BE2C (cell line): ENCODE results near the gene GPR82.

Experiments used
- DNase-seq: peaks from one replicate; pipeline ENCODE4 v3.0.0-alpha.2; 2020
- H3K27me3 ChIP-seq: fragments of 250-450 bp; sonication (Bioruptor Pico); 2 replicates; pipeline ENCODE4 v1.5.1; 2020; ENCODE audit warnings: mild to moderate bottlenecking
- H3K36me3 ChIP-seq: fragments of 250-450 bp; sonication (Bioruptor Pico); 2 replicates; pipeline ENCODE4 v1.5.1; 2020; ENCODE audit warnings: mild to moderate bottlenecking
- H3K4me1 ChIP-seq: fragments of 250-450 bp; sonication (Bioruptor Pico); 2 replicates; pipeline ENCODE4 v1.5.1; 2020
- H3K4me3 ChIP-seq: 2 replicates; pipeline ENCODE4 v1.5.1; 2011; ENCODE audit warnings: low read depth, low read length
- H3K9me3 ChIP-seq: fragments of 250-450 bp; sonication (Bioruptor Pico); 2 replicates; pipeline ENCODE4 v1.5.1; 2020
- CTCF ChIP-seq: IDR thresholded peaks from 2 replicates; pipeline ENCODE4 v1.5.1; 2012; ENCODE audit warnings: mild to moderate bottlenecking, low read depth, low read length

GPR82 gene

GRCh38 chrX:41722214-41722613, 1.8 kb upstream of the GPR82 start:
- Histone ChIP-seq H3K27me3 (no peaks in the 10 kb centered on the region), H3K36me3 (no peaks in the 10 kb centered on the region), H3K9me3 (no peaks in the 10 kb centered on the region), H3K4me3 (no peak overlapping the region), H3K4me1 (no peaks in the 10 kb centered on the region)
- DNase-seq, result no peak
- no peak for TF ChIP-seq CTCF

GRCh38 chrX:41722816-41723618, 964 bp upstream of the GPR82 start:
- TF ChIP-seq CTCF, result no peak
- Histone ChIP-seq H3K36me3 (no peaks in the 10 kb centered on the region), H3K9me3 (no peaks in the 10 kb centered on the region), H3K27me3 (no peaks in the 10 kb centered on the region), H3K4me3 (no peak overlapping the region), H3K4me1 (no peaks in the 10 kb centered on the region)
- DNase-seq, result no peak

GRCh38 chrX:41728125-41728524, 4.1 kb downstream of the GPR82 start:
- no peak for DNase-seq
- no peaks in the 10 kb centered on the region for H3K9me3 ChIP-seq
- H3K27me3 ChIP-seq, result no peaks in the 10 kb centered on the region
- no peak for TF ChIP-seq CTCF
- H3K4me1 ChIP-seq, result no peaks in the 10 kb centered on the region
- H3K36me3 ChIP-seq, result no peaks in the 10 kb centered on the region
- no peak overlapping the region for H3K4me3 ChIP-seq

- Histone ChIP-seq H3K9me3 (no peaks in the 10 kb centered on the region), H3K27me3 (no peaks in the 10 kb centered on the region), H3K4me1 (no peaks in the 10 kb centered on the region), H3K36me3 (no peaks in the 10 kb centered on the region), H3K4me3 (no peak overlapping the region)
- TF ChIP-seq CTCF, result no peak
- no peak for DNase-seq
Observed at GRCh38 chrX:41730081-41730480, 6.1 kb downstream of the GPR82 start.

GRCh38 chrX:41732260-41732659, 8.3 kb downstream of the GPR82 start:
- no peaks in the 10 kb centered on the region for H3K4me1 ChIP-seq
- H3K4me3 ChIP-seq, result no peak overlapping the region
- H3K36me3 ChIP-seq, result no peaks in the 10 kb centered on the region
- H3K27me3 ChIP-seq, result no peaks in the 10 kb centered on the region
- no peaks in the 10 kb centered on the region for H3K9me3 ChIP-seq
- no peak for DNase-seq
- no peak for TF ChIP-seq CTCF

GRCh38 chrX:41733939-41734338, 10.0 kb downstream of the GPR82 start:
- no peak for TF ChIP-seq CTCF
- Histone ChIP-seq H3K9me3 (no peaks in the 10 kb centered on the region), H3K36me3 (no peaks in the 10 kb centered on the region), H3K4me1 (no peaks in the 10 kb centered on the region), H3K27me3 (no peaks in the 10 kb centered on the region), H3K4me3 (no peak overlapping the region)
- no peak for DNase-seq
